Suprapubic skin (tissue), 4 donors: Measurements from ENCODE around the gene CLDN14.

ENCODE experiments used
- CTCF ChIP-seq, 2 donors: fragments of 200-600 bp in 1 of 2; fragments of 450-650 bp in 1 of 2; sonication (generic) in 1 of 2; IDR thresholded peaks; one replicate each; pipeline ENCODE4 v1.5.1; 2016 to 2019; ENCODE audit warnings: antibody characterized with exemption in 2 of 2, mild to moderate bottlenecking in 1 of 2, moderate library complexity in 1 of 2
- EP300 ChIP-seq: sonication (generic); formaldehyde crosslinking; IDR thresholded peaks from one replicate; pipeline ENCODE4 v1.6.1; 2017; ENCODE audit warnings: antibody characterized with exemption
- POLR2A ChIP-seq, 2 donors: fragments of 450-650 bp; IDR thresholded peaks; one replicate each; pipeline ENCODE4 v1.6.1; 2017; ENCODE audit warnings: antibody characterized with exemption in 2 of 2, mild to moderate bottlenecking in 2 of 2, moderate library complexity in 2 of 2
- POLR2AphosphoS5 ChIP-seq, 3 donors: sonication (generic); formaldehyde crosslinking; IDR thresholded peaks; one replicate each; pipeline ENCODE4 v1.6.1; 2017; ENCODE audit warnings: antibody characterized with exemption in 3 of 3

GRCh38 chr21:36516281-36516680 lies 36.4 kb upstream of the CLDN14 start:
- TF ChIP-seq CTCF (IDR thresholded peaks at IDR 0.05), result no peak
- TF ChIP-seq POLR2A (IDR thresholded peaks at IDR 0.05), result no peak
- no peak for TF ChIP-seq EP300
- TF ChIP-seq POLR2AphosphoS5 (IDR thresholded peaks at IDR 0.05), result no peak
